Tibial nerve (tissue), 4 donors: Measurements from ENCODE around the gene MC1R. TPM values are rescaled to one million over a fixed set of nuclear protein-coding genes. Genes with fewer than 3 reads are reported as not detected.

Source experiments
- DNase-seq, 2 donors: peaks; one replicate each; pipeline ENCODE4 v3.0.0-alpha.2; 2019; ENCODE audit warnings: low spot score in 2 of 2
- H3K27ac ChIP-seq, 4 donors: fragments of 200-600 bp; sonication (generic) in 3 of 4; one replicate each; pipeline ENCODE4 v1.5.1; 2017 to 2019; ENCODE audit warnings: mild to moderate bottlenecking in 1 of 4
- H3K27me3 ChIP-seq, 2 donors: fragments of 200-600 bp; sonication (generic) in 1 of 2; one replicate each; pipeline versions ENCODE4 v1.5.1 to v1.6.0; 2017 to 2019
- H3K36me3 ChIP-seq, 3 donors: fragments of 200-600 bp; sonication (generic); one replicate each; pipeline ENCODE4 v1.5.1; 2018 to 2019
- H3K4me1 ChIP-seq, 4 donors: fragments of 200-600 bp; sonication (generic) in 3 of 4; one replicate each; pipeline ENCODE4 v1.5.1; 2017 to 2019
- H3K4me3 ChIP-seq, 4 donors: fragments of 200-600 bp; sonication (generic) in 3 of 4; one replicate each; pipeline ENCODE4 v1.5.1; 2017 to 2019; ENCODE audit warnings: mild to moderate bottlenecking in 1 of 4, moderate library complexity in 1 of 4
- H3K9me3 ChIP-seq, 4 donors: fragments of 200-600 bp; sonication (generic) in 3 of 4; one replicate each; pipeline ENCODE4 v1.5.1; 2017 to 2019
- EP300 ChIP-seq, 2 donors: sonication (generic); formaldehyde crosslinking; IDR thresholded peaks; one replicate each; pipeline ENCODE4 v1.6.1; 2017; ENCODE audit warnings: antibody characterized with exemption in 2 of 2, mild to moderate bottlenecking in 1 of 2
- POLR2A ChIP-seq, 2 donors: fragments of 450-650 bp; IDR thresholded peaks; one replicate each; pipeline ENCODE4 v1.6.1; 2017; ENCODE audit warnings: antibody characterized with exemption in 2 of 2, mild to moderate bottlenecking in 2 of 2, moderate library complexity in 2 of 2
- WGBS, 2 donors: methylation state at CpG; one replicate each; pipeline ENCODE4 v1.1.5; 2018; 5-methylcytosine and 5-hydroxymethylcytosine counted together
- total RNA-seq, 4 donors: library from RNA; depleted of rRNA; stranded (reverse); fragments of >200 nt; gene quantifications; one replicate each; pipeline ENCODE4 v1.1.0, GENCODE V29; 2016
- TF ChIP-seq, protein P1 (sequence below), 5 experiments: fragments of 200-600 bp in 3 of 5; fragments of 450-650 bp in 2 of 5; sonication (generic) in 3 of 5; IDR thresholded peaks; one replicate each; pipeline ENCODE4 v1.5.1; 2016 to 2019; ENCODE audit warnings: antibody characterized with exemption in 5 of 5, mild to moderate bottlenecking in 3 of 5, moderate library complexity in 2 of 5

Gene MC1R
- total RNA-seq, 4 donors from 2014 or later = 3.3 to 15.7 (median 6.9) TPM

DNA sequence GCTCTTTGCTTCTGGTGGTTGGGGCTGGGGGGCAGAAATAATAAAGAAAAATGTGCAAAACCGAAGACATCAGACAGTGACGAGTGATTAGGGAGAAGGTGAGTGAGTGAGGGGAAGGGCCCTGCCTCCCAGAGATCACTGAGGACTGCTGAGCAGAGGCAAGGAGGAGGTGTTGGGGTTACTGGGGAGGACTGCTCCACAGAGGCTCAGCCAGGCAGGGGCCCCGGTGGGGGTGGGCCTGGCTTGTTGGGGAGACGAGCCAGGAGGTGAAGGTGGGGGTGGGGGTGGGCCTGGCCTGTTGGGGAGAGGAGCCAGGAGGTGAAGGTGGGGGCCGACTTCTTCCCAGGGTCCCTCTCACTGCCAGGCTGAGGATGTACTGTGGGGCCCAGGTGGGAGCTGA, 27.9 kb downstream of the MC1R start:
- no peak for DNase-seq
- WGBS, 2 donors = 66 to 72% methylated on average over 5 of the region's 5 CpGs
- H3K27me3 ChIP-seq = peaks cover 0 to 10% of the 10 kb centered on the region in 2 donors
- H3K9me3 ChIP-seq = no peaks in the 10 kb centered on the region
- H3K36me3 ChIP-seq = peaks cover 0 to 6% (median 0%) of the 10 kb centered on the region in 3 donors
- H3K27ac ChIP-seq = no peak overlapping the region
- peaks cover 0 to 22% (median 12%) of the 10 kb centered on the region in 4 donors for H3K4me1 ChIP-seq
- TF ChIP-seq POLR2A (IDR thresholded peaks at IDR 0.05) (no peak), EP300 (IDR thresholded peaks at IDR 0.05) (no peak)
- TF ChIP-seq, protein P1, sequence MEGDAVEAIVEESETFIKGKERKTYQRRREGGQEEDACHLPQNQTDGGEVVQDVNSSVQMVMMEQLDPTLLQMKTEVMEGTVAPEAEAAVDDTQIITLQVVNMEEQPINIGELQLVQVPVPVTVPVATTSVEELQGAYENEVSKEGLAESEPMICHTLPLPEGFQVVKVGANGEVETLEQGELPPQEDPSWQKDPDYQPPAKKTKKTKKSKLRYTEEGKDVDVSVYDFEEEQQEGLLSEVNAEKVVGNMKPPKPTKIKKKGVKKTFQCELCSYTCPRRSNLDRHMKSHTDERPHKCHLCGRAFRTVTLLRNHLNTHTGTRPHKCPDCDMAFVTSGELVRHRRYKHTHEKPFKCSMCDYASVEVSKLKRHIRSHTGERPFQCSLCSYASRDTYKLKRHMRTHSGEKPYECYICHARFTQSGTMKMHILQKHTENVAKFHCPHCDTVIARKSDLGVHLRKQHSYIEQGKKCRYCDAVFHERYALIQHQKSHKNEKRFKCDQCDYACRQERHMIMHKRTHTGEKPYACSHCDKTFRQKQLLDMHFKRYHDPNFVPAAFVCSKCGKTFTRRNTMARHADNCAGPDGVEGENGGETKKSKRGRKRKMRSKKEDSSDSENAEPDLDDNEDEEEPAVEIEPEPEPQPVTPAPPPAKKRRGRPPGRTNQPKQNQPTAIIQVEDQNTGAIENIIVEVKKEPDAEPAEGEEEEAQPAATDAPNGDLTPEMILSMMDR (IDR thresholded peaks at IDR 0.05) = no peak
- H3K4me3 ChIP-seq = no peak overlapping the region

DNA sequence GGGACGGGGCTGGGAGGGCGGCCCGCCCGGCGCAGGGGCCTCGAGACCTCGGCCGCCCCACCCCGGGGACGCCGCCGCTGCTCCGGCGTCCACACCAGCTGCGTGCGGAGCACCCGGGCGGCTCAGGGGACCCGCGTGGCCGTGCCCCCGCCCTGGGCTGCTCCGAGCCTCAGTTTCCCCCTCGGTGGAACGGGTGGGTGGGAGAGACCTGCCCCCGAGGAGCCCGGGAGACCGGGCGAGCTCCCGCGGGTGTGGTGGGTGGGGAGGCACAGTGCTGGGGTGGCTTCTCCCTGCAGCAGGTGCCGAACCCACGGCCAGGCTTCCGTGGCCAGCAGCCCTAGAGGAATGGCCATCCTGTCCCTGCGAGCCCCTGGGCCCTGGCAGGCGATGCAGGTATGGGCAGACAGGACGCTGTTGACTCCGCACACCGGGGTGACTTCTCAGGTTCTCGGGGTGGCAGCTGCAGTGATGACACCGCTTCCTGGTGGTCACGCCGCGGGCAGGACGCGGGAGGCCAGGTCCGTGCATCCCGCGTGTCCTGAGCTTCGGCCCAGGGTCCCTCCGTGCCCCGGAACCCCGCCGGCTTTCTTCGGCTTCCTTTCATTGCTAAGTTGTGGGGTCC, 30.6 kb downstream of the MC1R start:
- TF ChIP-seq, protein P1 (IDR thresholded peaks at IDR 0.05) = no peak
- TF ChIP-seq EP300 (IDR thresholded peaks at IDR 0.05) (no peak), POLR2A (IDR thresholded peaks at IDR 0.05) (no peak)
- Histone ChIP-seq H3K9me3 (no peaks in the 10 kb centered on the region), H3K4me3 (peak overlapping the region; percentile 37 to 76 (median 56)), H3K27ac (peak overlapping the region in 3 of 4 donors; percentile 60 to 79 (median 62)), H3K4me1 (peaks cover 0 to 22% (median 12%) of the 10 kb centered on the region in 4 donors), H3K36me3 (peaks cover 0 to 14% (median 0%) of the 10 kb centered on the region in 3 donors), H3K27me3 (peaks cover 0 to 10% of the 10 kb centered on the region in 2 donors)
- WGBS, 2 donors = 18 to 51% methylated on average over 25 to 27 of the region's 55 CpGs
- DNase-seq = no peak

DNA sequence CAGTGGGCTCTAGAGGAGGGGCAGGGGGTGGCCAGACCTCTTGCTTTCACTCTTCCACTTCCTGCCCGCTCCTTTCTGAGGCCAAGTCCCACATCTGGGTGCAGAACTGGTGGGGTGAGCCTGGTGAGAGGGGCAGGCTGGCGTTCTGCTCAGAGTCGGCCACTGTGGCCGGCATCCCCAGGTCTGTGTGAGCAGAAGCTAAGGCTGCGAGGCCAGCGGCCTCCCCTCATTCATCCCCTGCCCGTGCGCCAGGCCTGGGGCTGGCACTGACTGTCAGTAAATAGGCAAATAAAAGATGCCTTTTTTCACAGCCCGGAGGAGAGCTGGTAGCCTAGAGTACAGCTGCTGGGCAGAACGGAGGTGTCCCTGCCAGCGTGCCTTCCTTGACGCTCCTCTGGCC, 31.1 kb downstream of the MC1R start:
- Histone ChIP-seq H3K9me3 (no peaks in the 10 kb centered on the region), H3K4me3 (peak overlapping the region in 2 of 4 donors; percentile 48 to 76), H3K27me3 (peaks cover 0 to 10% of the 10 kb centered on the region in 2 donors), H3K36me3 (peaks cover 0 to 20% (median 0%) of the 10 kb centered on the region in 3 donors), H3K4me1 (peaks cover 0 to 22% (median 12%) of the 10 kb centered on the region in 4 donors), H3K27ac (peak overlapping the region in 2 of 4 donors; percentile 60 to 79)
- 64 to 74% methylated on average over 10 to 12 of the region's 12 CpGs for WGBS, 2 donors
- no peak for TF ChIP-seq EP300 (IDR thresholded peaks at IDR 0.05)
- no peak for TF ChIP-seq POLR2A (IDR thresholded peaks at IDR 0.05)
- TF ChIP-seq, protein P1 (IDR thresholded peaks at IDR 0.05) = no peak
- no peak for DNase-seq

DNA sequence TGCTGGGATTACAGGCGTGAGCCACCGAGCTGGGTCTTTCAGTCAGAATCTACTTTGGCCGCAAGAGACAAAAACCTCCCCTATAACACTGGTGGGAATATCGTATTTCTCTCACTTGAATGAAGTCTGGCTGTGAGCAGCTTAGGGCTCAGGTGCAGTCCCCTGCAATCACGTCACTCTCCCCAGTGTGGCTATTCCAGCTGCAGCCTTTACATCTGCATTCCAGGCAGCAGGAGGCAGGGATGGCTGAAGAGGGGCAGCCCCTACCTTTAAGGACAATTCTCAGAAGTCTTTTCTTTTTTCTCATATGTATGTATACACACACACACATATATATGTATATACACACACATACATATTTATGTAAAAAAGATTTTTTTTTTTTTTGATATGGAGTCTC, 32.8 kb downstream of the MC1R start:
- H3K4me3 ChIP-seq = no peak overlapping the region
- TF ChIP-seq, protein P1 (IDR thresholded peaks at IDR 0.05) = no peak
- no peak for TF ChIP-seq POLR2A (IDR thresholded peaks at IDR 0.05)
- TF ChIP-seq EP300 (IDR thresholded peaks at IDR 0.05) = no peak
- H3K9me3 ChIP-seq = no peaks in the 10 kb centered on the region
- DNase-seq = no peak
- no peak overlapping the region for H3K27ac ChIP-seq
- peaks cover 0 to 37% (median 0%) of the 10 kb centered on the region in 3 donors for H3K36me3 ChIP-seq
- 90 to 91% methylated on average over 5 of the region's 5 CpGs for whole genome bisulfite sequencing, 2 donors
- peaks cover 0 to 22% (median 12%) of the 10 kb centered on the region in 4 donors for H3K4me1 ChIP-seq
- H3K27me3 ChIP-seq = no peaks in the 10 kb centered on the region

DNA sequence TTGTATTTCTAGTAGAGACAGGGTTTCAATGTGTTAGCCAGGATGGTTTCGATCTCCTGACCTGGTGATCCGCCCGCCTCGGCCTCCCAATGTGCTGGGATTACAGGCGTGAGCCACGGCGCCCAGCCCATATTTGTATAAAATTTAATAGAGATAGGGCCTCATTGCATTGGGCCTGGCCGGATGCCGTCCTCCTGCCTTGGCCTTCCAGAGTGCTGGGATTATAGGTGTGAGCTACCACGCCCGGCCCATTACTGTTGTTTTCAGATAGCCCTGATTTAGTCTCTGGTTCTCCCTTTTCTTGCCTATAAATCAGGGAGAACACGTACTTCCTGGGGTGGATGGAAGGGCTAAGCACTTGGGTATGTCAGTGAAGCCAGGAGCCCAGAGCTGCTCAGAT, 33.4 kb downstream of the MC1R start:
- no peaks in the 10 kb centered on the region for H3K9me3 ChIP-seq
- TF ChIP-seq, protein P1 (IDR thresholded peaks at IDR 0.05) = no peak
- TF ChIP-seq EP300 (IDR thresholded peaks at IDR 0.05) (no peak), POLR2A (IDR thresholded peaks at IDR 0.05) (no peak)
- no peak overlapping the region for H3K27ac ChIP-seq
- peaks cover 0 to 22% (median 12%) of the 10 kb centered on the region in 4 donors for H3K4me1 ChIP-seq
- H3K27me3 ChIP-seq = no peaks in the 10 kb centered on the region
- 92 to 98% methylated on average over 12 of the region's 12 CpGs for WGBS, 2 donors
- no peak for DNase-seq
- no peak overlapping the region for H3K4me3 ChIP-seq
- H3K36me3 ChIP-seq = peaks cover 0 to 43% (median 0%) of the 10 kb centered on the region in 3 donors
